Spinal cord (tissue), 10 donors: ENCODE results near the gene ARL10. TPM values are rescaled to one million over a fixed set of nuclear protein-coding genes. Genes with fewer than 3 reads are reported as not detected.

Source experiments
- DNase-seq, 6 donors: peaks; one replicate each; pipeline versions ENCODE4 v3.0.0 to v3.0.0-alpha.2; 2013 to 2015; ENCODE audit warnings: low spot score in 6 of 6, low read depth in 4 of 6
- H3K27ac ChIP-seq: one replicate; pipeline ENCODE4 v1.5.1; 2013; ENCODE audit warnings: low read depth, low read length, control low read depth
- H3K27me3 ChIP-seq: one replicate; pipeline ENCODE4 v1.6.1; 2013; ENCODE audit warnings: low read length; ENCODE audit not compliant: control insufficient read depth, insufficient read depth
- H3K36me3 ChIP-seq: one replicate; pipeline ENCODE4 v1.6.1; 2013; ENCODE audit warnings: low read length; ENCODE audit not compliant: control insufficient read depth, insufficient read depth
- H3K4me1 ChIP-seq: one replicate; pipeline ENCODE4 v1.6.1; 2013; ENCODE audit warnings: low read length; ENCODE audit not compliant: control insufficient read depth, insufficient read depth
- H3K4me3 ChIP-seq: one replicate; pipeline ENCODE4 v1.5.1; 2013; ENCODE audit warnings: low read depth, low read length, control low read depth
- H3K9me3 ChIP-seq: one replicate; pipeline ENCODE4 v1.6.1; 2013; ENCODE audit warnings: low read length; ENCODE audit not compliant: control insufficient read depth, insufficient read depth
- WGBS: methylation state at CpG from one replicate; pipeline ENCODE4 v1.1.5; 2013; ENCODE audit warnings: missing lambda C conversion rate; ENCODE audit not compliant: insufficient coverage; 5-methylcytosine and 5-hydroxymethylcytosine counted together
- polyA plus RNA-seq, 2 donors: library from polyadenylated mRNA; unstranded; fragments of 120-200 nt; gene quantifications; one replicate each; pipeline ENCODE4 v1.2.1, GENCODE V29; 2013; ENCODE audit not compliant: insufficient read length in 2 of 2
- total RNA-seq, 2 donors: library from RNA; depleted of rRNA in 1 of 2; stranded (reverse); fragments of 120-200 nt in 1 of 2; fragments of >200 nt in 1 of 2; gene quantifications; one replicate each; pipeline versions ENCODE4 v1.2.3 to v1.2.4, GENCODE V29; 2013 to 2014
- donor health status: healthy.

The ARL10 gene
- total and polyA plus RNA-seq, 4 donors: 22.6 to 39.3 (median 29.2) TPM

GRCh38 chr5:176361437-176362232 is 3.7 kb upstream of the ARL10 start, which contains the start of gene KIAA1191:
Gene KIAA1191 (minus strand): TSS chr5:176361764. CDS start chr5:176359508, 2,256 bp downstream.
- Histone ChIP-seq H3K4me1 (peaks cover 20% of the 10 kb centered on the region), H3K9me3 (no peaks in the 10 kb centered on the region), H3K27me3 (no peaks in the 10 kb centered on the region), H3K27ac (peak within 1 kb of the TSS; percentile 82), H3K4me3 (peak within 1 kb of the TSS; percentile 87), H3K36me3 (peaks cover 14% of the 10 kb centered on the region)
- WGBS: 1% methylated on average over 42 of the region's 56 CpGs
- peak; percentile 80 to 98 (median 85) for DNase-seq

GRCh38 chr5:176362233-176362490 is 3.1 kb upstream of the ARL10 start:
- Histone ChIP-seq H3K4me3 (peak overlapping the region; percentile 87), H3K27ac (no peak overlapping the region), H3K36me3 (peaks cover 16% of the 10 kb centered on the region), H3K9me3 (no peaks in the 10 kb centered on the region), H3K27me3 (no peaks in the 10 kb centered on the region), H3K4me1 (peaks cover 22% of the 10 kb centered on the region)
- DNase-seq: no peak
- no CpG with 5 or more reads among the region's 8 CpGs for WGBS

GRCh38 chr5:176364765-176365350 is 429 bp upstream of the ARL10 start:
- Histone ChIP-seq H3K4me3 (peak overlapping the region; percentile 51), H3K27me3 (no peaks in the 10 kb centered on the region), H3K4me1 (peaks cover 21% of the 10 kb centered on the region), H3K27ac (no peak overlapping the region), H3K36me3 (peaks cover 37% of the 10 kb centered on the region), H3K9me3 (no peaks in the 10 kb centered on the region)
- DNase-seq: peak in 1 of 6 donors; percentile 35
- 13% methylated on average over 22 of the region's 28 CpGs for WGBS

GRCh38 chr5:176366232-176366894 is 1.1 kb downstream of the ARL10 start:
- peaks cover 45% of the 10 kb centered on the region for H3K36me3 ChIP-seq
- H3K9me3 ChIP-seq: no peaks in the 10 kb centered on the region
- peaks cover 13% of the 10 kb centered on the region for H3K4me1 ChIP-seq
- no peaks in the 10 kb centered on the region for H3K27me3 ChIP-seq
- 30% methylated on average over 38 of the region's 38 CpGs for WGBS
- no peak overlapping the region for H3K27ac ChIP-seq
- peak in 1 of 6 donors; percentile 32 for DNase-seq
- peak overlapping the region; percentile 47 for H3K4me3 ChIP-seq

GRCh38 chr5:176368726-176369125 is 3.4 kb downstream of the ARL10 start:
- 98% methylated on average over 7 of the region's 13 CpGs for WGBS
- Histone ChIP-seq H3K27me3 (no peaks in the 10 kb centered on the region), H3K4me1 (peaks cover 13% of the 10 kb centered on the region), H3K36me3 (peaks cover 59% of the 10 kb centered on the region), H3K4me3 (no peak overlapping the region), H3K9me3 (no peaks in the 10 kb centered on the region), H3K27ac (no peak overlapping the region)
- no peak for DNase-seq

GRCh38 chr5:176369934-176370711 is 4.8 kb downstream of the ARL10 start:
- Histone ChIP-seq H3K4me1 (peaks cover 8% of the 10 kb centered on the region), H3K27me3 (no peaks in the 10 kb centered on the region), H3K9me3 (no peaks in the 10 kb centered on the region), H3K4me3 (no peak overlapping the region), H3K27ac (no peak overlapping the region), H3K36me3 (peaks cover 59% of the 10 kb centered on the region)
- WGBS: 91% methylated on average over 3 of the region's 8 CpGs
- no peak for DNase-seq

- H3K4me1 ChIP-seq: no peaks in the 10 kb centered on the region
- no peak overlapping the region for H3K4me3 ChIP-seq
- peaks cover 56% of the 10 kb centered on the region for H3K36me3 ChIP-seq
- H3K27ac ChIP-seq: no peak overlapping the region
- 95% methylated on average over 13 of the region's 13 CpGs for WGBS
- DNase-seq: no peak
- no peaks in the 10 kb centered on the region for H3K9me3 ChIP-seq
- no peaks in the 10 kb centered on the region for H3K27me3 ChIP-seq
Measured at GRCh38 chr5:176371621-176372539, 6.6 kb downstream of the ARL10 start.

- Histone ChIP-seq H3K27me3 (no peaks in the 10 kb centered on the region), H3K9me3 (no peaks in the 10 kb centered on the region), H3K4me1 (no peaks in the 10 kb centered on the region), H3K27ac (no peak overlapping the region), H3K4me3 (no peak overlapping the region), H3K36me3 (peaks cover 45% of the 10 kb centered on the region)
- DNase-seq: peak in 1 of 6 donors; percentile 11
- WGBS: 83% methylated on average over 4 of the region's 7 CpGs
Measured at GRCh38 chr5:176373100-176373818, 8.0 kb downstream of the ARL10 start.
